GM21529 (cell line): ENCODE data around the gene SCARB1.

Source experiments
- ATAC-seq: cut with Tn5 transposase; IDR thresholded peaks from one replicate; pipeline ENCODE4 v1.9.1; 2021; ENCODE audit not compliant: unreplicated experiment

Gene SCARB1

DNA sequence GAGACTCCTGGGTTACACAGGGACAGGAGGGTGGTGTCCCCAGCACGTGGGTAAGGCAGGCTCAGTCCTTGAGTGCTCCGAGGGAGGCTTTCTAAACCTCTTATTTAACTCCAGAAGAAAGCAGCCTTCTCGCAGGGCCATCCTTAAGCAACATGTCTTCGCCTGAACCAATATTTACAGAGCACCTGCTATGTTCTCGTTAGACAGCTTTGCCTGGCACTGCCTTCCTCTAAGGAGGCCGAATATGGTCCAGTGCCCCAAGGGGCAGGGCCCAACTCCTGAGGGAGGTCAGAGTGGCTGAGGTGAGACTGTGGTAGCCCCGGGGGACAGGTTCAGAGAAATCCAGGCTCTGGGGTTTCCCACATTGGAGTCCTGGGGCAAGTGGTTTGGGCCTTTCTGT, 2.1 kb upstream of the SCARB1 start:
- ATAC-seq, result no peak

DNA sequence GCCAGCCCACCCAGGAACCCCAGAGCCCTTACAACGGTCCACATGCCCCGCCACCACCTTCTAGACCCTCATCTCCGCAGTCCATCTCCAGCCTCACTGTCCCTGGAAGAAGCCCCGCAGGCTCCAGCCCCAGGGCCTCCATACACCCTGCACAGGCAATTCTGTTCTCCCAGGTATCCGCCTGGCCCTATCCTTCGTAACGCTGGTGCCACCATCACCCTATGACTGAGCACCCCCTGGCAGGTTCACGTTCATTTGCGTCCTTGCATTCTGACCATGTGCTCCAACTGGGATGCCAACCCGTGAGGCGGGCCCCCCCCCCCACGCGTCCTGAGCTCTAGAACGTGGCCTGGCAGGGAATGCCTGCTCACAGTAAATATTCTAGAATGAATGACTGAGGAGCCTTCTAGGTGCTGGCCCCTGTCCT, 675 bp upstream of the SCARB1 start:
- no peak for ATAC-seq

DNA sequence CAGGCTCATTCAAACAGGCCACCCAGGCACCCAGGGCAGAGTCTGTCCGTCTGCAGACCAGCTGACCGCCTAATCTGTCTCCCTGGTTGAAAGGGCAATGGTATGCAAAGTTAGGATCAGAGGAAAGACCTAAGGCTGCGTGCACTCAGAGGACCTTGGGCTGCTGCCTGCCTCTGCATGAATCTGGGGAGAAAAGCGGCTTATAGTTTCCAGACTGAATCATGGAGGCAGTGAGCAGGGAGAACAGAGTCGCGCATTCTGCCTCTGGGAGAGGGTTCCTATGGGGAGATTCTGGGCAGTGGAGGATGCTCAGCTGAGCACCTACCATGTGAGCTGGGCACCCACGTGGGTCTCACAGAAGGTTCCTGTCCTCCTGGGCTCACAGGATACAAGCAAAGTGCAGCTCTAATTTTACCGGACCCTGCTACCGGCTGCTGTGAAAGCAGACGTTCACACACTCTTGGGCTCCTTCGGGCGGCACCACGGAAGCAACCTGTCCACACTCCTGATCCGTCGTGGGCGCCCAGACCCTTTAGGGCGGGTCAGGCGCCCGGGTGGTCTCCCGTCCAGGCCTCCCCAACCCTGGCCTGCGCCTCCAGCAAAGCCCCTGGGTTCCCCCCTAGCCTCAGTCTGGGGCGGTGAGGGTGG, 772 bp downstream of the SCARB1 start:
- ATAC-seq, result peak; percentile 31

DNA sequence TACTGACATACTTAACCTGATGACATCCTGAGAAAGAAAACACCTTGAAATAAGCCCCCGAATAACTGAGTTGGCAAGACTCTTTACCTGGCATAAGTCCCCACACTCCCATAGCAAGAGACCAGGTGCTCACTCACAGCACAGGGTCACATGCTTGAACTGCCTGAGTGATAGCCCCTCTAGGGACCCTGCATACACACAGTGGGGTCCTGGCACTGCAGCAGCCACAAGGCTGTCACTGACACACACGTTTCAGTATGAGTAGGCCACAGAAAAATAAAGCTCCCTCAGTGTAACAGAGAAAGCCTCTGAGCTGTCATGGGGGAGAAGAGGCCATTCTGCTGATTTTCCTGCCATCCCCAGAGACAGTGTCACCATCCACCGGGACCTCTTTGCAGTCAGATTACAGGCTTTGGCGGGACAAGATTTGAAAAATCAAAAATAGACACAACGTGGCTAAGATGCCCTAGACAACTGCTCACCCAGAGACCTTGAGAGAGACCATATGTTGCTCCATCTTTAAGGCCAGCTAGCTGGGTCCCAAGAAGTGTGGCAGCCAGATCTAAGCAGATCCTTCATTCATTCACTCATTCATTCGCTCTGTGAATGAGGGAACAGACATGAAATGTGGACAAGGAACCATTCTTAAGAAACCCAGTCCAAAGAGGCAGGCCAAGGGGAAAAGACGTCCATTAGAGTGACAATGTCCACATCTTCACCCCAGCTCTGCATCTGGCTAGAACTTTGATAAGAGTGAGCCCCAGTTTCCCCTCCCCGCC, 1.6 kb downstream of the SCARB1 start:
- ATAC-seq, result peak; percentile 34

DNA sequence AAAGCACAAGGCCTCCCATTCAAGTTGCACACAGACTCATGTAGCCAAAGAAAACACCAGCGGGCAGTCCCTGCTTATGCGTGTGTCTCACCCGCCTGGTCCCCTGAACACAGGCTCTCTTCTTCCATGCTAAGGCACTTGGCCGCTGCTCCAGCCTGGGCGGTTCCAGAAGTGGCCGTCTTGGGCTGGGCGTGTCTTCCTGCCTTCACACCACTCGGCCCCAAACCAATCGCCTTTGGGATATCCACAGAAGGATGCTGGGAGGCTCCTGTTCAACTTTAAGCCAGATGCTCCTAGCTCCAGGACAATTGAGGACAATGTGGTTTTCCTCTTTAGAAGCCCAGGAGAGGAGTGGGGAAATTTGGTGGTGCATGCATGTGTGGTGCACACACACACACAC, 2.2 kb downstream of the SCARB1 start:
- ATAC-seq, result no peak

DNA sequence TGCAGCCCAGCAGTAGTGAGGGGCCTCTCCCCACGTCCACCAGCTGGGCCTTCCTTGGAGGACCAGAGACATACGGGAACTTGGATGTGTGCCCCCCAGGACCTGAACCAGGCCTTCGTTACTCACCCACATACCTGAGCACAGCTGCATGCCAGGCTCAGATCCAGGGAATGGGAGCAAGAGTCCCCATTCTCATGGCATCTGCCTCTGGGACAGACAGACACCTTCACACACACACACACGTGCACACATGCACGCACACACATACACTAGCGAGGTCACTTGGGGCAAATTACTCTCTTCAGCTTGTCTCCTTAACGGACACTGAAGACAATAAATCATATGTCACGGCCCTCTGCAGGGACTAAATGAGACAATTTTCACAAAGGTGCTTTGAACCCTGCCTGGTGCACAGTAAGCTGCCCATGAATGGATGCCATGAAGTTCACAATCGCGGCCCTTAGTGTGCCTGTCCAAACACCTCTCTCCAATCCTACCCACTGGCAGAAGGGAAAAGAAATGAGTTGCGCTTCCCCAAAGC, 5.7 kb downstream of the SCARB1 start:
- ATAC-seq, result no peak

DNA sequence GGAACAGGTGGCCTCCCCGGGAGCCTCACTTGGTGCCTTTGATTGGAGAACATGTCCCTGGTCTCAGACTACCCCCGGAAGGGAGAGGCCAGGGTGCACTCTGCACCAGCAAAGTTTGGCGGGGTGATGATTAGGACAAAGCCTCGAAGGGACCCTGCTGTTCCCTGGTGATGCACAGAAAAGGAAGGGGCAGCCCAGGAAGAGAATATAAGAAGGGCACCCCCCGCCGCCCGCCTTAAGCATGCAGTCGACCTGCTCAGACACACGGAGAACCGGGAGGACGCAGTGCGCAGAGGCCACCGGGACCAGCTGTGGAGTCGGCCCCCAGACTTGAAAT, 6.9 kb downstream of the SCARB1 start:
- no peak for ATAC-seq

DNA sequence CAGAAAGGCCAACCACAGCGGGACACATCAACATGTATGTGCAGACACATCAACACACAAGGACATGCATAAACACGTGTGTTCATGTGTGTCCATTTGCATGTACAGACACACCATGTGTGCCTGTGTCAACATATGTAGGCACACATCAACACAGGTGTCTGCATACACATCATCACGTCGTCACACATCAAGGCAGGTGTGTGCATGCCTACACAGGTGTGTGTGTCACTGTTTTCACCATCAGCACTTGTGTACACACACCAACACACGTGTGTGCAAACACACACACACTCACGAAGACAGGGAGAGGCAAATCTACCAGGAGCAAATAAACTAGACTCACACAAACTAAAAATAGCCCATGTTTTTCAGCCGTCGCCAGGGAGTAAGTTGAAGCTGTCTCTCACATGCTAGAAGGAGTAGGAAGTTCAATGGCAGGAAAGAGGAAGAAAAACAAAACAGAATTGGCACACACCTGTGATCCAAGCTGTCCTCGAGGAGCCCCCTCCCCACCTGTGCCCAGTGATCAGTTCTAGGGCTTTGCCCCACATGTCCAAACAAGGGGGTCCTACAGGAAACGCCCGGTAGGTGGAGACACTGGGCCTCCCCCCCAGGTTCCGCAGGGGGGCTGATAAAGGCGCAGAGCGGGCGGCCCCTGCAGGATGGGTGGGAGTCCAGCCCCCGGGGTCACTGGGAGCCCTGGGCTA, 7.4 kb downstream of the SCARB1 start:
- ATAC-seq, result no peak

DNA sequence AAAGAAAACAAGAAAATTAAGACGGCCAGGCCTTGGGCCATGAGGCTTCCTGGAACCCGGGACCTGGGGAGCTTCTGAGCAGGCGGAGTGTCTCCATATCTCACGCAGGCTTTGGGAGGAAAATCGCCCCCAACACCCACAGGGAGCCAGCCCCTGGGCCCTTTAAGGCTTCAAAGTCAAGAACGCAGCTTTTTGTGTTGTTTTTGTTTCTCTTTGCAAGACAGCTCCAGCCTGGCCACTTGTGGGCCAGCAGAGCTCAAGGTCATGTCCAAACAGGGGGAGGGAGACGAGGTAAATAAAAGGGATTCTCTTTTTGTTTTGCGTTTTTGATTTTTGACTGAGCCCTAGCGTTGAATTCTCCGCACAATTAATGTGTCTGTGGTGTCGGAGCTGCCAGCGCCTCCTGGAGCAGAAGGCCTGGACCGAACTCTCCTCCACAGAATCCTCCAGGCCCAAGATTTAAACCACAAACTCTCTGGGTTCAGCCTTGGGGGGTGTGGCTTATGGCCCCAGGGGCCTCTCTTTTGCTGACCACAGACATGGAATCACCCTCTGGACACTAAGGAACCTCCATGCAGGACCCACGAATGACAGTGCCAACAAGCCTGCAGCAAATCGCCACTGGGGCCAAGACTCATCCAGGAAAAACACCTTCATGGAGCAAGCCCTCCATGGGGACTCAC, 8.2 kb downstream of the SCARB1 start:
- ATAC-seq, result no peak

DNA sequence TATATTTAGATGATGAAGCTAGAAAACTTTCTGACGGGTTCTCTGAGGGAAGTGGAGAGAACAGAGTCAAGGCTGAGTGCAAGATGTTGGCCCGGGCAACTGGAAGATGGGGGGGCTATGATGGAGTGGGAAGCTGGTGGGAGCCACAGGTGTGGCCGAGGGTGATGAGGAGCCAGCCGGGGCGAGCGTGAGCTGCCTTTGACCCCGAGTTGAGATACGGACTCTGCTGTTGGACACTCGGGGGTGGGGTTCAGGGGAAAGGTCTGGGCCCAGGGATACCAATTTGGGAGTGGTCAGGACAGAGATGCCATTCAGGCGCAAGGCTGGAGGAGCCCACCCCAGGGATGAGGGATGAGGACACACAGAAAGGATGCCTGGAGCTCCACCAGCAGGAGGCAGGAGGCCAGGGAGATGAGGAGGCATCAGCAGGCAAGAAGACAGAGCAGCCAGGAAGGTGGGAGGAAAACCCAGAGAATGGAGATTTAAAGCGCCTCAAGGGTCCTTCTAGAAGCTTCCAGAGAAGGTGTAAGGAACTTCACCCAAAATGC, 9.0 kb downstream of the SCARB1 start:
- no peak for ATAC-seq

DNA sequence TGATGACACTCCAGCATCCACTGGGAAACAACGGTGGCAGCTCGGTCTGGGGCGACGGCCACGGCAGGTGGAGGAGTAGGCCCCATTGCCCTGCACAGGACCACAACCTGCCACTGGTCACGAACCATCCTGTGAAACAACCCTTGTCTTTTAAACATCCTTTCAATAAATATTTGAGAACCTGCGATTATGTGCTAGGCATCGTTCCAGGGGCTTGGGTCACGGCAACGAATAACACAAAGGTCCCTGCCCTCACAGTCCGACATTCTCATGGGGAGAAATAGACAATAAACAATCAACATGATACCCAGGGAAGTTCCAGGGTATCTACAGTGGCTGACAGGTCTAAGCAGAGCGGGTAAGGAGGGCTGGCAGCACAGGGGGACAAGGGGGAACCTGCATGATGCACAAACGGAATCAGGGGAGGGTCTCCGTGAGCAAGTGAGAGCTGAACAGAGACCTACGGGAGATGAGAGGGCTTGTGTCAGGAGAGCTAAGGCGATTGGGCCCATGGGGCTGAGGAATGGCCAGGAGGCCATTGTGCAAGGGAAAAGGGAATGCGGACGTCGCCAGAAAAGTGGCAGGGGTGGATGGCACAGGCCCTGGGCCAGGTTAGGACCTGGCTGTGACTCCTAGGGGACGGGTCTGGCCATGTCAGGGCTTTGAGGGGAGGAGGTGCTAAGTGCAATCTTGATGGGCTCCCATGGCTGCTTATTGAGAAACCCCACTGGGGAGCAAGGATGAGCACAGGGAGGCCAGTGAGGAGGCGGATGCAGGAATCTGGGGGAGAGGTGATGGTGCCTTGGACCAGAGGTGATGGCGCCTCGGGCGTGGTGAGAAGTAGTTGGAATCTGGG, 9.7 kb downstream of the SCARB1 start:
- ATAC-seq, result no peak

DNA sequence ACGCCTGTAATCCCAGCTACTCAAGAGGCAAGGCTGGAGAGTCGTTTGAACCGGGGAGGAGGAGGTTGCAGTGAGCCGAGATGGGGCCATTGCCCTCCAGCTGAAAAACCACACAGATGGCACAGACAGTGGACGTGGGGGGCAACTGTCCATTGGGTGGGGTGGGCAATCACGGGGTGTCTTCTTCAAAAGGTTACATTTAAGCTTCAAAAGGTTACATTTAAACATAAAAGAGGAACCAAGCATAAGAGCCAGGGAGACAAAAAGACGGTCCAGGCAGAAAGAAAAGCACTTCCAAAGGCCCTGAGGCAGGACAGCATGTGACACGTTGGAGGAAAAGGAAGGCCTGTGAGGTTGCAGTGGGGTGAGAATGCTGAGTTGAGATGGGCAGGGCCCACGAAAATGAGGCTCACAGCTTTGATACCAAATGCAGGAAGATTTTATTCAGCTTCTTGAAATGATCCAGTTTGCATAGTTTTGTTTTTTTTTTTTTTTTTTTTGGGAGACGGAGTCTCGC, 10.7 kb downstream of the SCARB1 start:
- no peak for ATAC-seq

DNA sequence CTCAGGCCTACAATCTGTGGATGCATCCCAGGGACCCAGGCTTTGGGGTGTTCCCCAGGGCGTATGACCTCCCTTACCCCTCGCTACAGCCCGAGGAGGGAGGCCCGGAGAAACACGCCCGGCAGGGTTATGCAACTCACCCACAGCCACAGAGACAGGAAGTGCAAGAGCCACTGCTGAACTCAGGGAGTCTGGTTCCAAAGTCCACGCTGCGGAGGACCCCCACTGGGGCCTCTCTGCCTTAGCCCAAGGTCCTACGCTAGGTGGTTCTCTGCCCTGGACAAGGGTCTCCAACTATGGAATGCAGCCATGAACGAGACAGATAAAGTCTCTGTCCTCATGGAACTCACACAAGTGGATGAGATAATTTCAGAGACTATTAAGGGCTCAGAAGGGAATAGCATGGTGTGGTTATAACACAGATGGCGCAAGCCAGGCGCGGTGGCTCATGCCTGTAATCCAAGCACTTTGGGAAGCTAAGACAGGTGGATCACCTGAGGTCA, 11.3 kb downstream of the SCARB1 start:
- ATAC-seq, result no peak

DNA sequence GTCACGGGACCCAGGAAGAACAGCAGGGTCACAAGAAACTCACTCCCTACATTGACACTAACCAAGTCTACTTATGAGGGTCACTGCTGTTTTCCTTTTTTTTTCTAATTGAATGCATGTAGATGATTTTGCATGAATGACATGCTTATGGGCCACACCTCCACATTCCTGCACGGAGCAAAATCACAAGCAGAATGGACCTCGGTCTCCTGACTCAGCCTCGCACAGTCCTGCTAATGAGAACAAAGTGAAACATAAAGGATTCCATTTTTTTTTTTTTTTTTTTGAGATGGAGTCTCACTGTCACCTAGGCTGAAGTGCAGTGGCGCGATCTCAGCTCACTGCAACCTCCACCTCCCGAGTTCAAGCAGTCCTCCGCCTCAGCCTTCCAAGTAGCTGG, 12.3 kb downstream of the SCARB1 start:
- no peak for ATAC-seq

DNA sequence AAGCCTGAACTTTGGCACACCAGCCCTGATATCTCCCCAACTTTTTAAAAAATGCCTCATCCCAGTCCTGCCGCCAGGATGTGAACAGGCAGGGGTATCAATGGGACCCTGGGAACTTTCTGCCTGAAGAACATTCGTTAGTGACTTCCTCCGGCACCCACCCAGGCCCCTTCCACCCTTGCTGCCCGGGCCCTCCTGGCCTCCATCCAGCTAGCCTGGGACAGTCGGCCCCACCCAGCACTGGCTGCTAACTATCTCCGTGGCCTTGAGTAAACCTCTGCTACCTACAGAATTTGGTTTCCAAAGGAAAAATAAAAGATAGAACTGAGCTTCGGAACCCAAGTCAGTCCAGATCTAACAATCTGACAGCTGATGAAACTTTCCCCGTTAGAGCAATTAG, 14.3 kb downstream of the SCARB1 start:
- no peak for ATAC-seq

DNA sequence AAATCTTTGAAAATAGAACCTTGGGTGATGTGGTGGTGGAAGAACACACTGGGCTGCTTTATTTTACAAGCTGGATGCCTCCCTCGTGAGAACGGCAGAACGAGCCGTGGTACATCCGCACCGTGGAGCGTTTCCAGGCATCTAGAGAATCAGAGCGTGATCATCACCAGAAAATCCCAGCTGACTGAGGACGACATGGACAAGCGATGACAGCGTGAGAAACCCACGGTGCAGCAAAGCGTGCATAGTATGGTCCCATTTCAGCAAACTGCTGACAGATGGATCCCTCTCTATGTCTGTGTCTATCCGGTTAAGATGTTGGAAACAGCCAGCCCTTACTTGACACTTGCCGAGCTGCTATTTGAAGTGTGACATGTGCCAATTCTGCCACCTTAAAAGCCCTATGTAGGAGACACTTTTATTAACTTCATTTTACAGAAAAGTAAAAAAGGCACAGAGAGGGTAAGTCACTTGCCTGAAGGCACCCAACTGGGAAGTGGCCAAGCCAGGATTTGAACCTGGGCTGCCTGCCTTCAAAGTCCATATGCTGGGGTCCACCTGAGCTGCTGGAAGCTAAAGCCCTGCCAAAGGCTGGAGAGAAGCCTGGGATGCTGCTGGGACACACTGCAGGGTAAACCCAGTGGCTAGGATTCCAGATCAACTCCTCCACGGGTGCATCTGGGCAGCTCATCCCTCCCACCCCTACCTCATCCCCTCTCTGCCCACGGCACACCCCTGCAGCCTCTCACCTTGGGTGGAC, 14.9 kb downstream of the SCARB1 start:
- ATAC-seq, result no peak

DNA sequence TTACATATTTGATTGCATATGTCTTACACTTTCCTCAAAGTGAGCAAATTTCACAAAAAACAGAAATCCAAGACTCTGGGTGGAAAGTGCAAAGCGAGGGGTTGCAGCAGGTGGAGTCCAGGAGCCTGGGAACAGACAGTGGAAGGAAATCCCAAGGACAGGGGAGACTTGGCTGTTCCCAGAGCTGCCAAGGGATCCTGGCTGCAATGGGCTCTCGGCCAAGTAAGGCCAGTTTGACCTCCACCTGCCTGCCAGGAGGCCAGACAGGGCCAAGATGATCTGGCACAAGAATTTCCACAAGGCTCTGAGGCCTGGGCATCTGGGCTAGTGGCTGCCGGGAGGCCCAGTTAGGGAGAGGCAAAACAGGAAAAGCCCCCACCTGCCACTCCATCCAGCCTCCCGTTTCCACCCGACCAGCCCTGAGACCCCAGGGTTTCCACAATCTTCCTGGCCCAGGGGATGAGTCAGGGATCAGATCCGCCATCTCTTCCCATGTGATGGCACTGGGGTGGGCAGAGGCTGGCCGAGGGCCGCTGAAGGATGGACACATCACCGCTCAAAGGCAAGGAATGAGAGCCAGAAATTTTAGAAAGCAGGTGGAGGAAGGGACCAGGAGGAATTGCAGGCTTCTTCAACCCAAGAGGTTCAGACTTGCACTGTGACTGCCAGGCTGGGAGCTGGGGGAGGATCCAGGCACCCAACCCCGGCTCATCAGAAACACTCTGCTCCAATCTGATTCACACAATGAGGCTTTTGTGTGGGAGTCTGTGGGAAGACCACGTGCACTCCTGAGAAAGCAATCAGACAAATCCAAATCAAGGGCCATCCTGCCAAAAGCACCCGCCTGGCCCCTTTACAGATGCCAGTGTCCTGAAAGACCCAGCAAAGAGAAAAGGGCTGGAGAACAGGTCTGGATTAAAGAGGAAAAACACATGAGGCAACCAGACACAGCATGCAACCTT, 16.3 kb downstream of the SCARB1 start:
- ATAC-seq, result no peak
